HL-60 (cell line): ENCODE results near the gene ITPRIP.

Experiments
- DNase-seq, 2 experiments: peaks; one replicate each; pipeline ENCODE4 v3.0.0-alpha.2; 2010 to 2020; ENCODE audit warnings: low read depth in 1 of 2, low spot score in 1 of 2
- H3K27ac ChIP-seq: fragments of 250-450 bp; sonication (Bioruptor Pico); replicated peaks from 2 replicates; pipeline ENCODE4 v1.5.1; 2020; ENCODE audit warnings: mild to moderate bottlenecking, moderate library complexity
- H3K27me3 ChIP-seq: fragments of 250-450 bp; sonication (Bioruptor Pico); 2 replicates; pipeline ENCODE4 v1.5.1; 2021; ENCODE audit warnings: mild to moderate bottlenecking, moderate library complexity; ENCODE audit not compliant: insufficient read depth, poor library complexity, severe bottlenecking
- H3K4me3 ChIP-seq: replicated peaks from 2 replicates; pipeline ENCODE4 v1.5.1; 2011; ENCODE audit warnings: mild to moderate bottlenecking, control low read depth, low read length; ENCODE audit not compliant: insufficient read depth
- GABPA ChIP-seq: IDR thresholded peaks from 2 replicates; pipeline ENCODE4 v1.6.1; 2012; ENCODE audit warnings: low read depth
- POLR2AphosphoS5 ChIP-seq: IDR thresholded peaks from 2 replicates; pipeline ENCODE4 v1.6.1; 2012; ENCODE audit warnings: low read depth
- SPI1 ChIP-seq: IDR thresholded peaks from 2 replicates; pipeline ENCODE4 v1.6.1; 2012; ENCODE audit warnings: low read depth, mild to moderate bottlenecking, borderline replicate concordance
- TF ChIP-seq, protein P1 (sequence below): IDR thresholded peaks from 2 replicates; pipeline ENCODE4 v1.6.1; 2012; ENCODE audit warnings: low read depth; ENCODE audit not compliant: insufficient replicate concordance
- TF ChIP-seq, protein P2 (sequence below): IDR thresholded peaks from one replicate; pipeline ENCODE4 v1.5.1; 2011; ENCODE audit warnings: low read length, control low read depth, inconsistent platforms; ENCODE audit not compliant: insufficient read depth

ITPRIP gene

DNA sequence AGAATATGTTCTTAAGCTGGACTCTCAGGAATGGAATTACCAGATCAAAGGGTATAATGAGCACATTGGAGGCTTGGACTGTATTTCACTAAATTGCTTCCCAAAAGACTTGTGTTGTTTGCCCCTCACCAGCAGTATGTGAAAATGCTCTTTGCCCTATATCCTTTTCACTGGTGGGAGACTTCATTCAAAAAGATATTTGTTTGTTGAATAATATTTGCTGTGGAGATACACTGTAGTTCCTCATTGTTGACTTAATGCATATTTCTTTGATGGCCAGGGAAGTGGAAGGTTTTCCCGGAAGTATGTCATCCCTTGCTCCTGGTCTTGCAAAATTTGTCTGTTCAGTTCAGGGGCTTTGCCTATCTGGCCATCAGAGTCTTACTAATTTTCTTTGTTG lies 49.9 kb downstream of the ITPRIP start:
- Histone ChIP-seq H3K27me3 (no peaks in the 10 kb centered on the region), H3K4me3 (no peak overlapping the region), H3K27ac (no peak overlapping the region)
- DNase-seq = no peak
- no peak for TF ChIP-seq SPI1
- TF ChIP-seq GABPA = no peak
- TF ChIP-seq, protein P1, sequence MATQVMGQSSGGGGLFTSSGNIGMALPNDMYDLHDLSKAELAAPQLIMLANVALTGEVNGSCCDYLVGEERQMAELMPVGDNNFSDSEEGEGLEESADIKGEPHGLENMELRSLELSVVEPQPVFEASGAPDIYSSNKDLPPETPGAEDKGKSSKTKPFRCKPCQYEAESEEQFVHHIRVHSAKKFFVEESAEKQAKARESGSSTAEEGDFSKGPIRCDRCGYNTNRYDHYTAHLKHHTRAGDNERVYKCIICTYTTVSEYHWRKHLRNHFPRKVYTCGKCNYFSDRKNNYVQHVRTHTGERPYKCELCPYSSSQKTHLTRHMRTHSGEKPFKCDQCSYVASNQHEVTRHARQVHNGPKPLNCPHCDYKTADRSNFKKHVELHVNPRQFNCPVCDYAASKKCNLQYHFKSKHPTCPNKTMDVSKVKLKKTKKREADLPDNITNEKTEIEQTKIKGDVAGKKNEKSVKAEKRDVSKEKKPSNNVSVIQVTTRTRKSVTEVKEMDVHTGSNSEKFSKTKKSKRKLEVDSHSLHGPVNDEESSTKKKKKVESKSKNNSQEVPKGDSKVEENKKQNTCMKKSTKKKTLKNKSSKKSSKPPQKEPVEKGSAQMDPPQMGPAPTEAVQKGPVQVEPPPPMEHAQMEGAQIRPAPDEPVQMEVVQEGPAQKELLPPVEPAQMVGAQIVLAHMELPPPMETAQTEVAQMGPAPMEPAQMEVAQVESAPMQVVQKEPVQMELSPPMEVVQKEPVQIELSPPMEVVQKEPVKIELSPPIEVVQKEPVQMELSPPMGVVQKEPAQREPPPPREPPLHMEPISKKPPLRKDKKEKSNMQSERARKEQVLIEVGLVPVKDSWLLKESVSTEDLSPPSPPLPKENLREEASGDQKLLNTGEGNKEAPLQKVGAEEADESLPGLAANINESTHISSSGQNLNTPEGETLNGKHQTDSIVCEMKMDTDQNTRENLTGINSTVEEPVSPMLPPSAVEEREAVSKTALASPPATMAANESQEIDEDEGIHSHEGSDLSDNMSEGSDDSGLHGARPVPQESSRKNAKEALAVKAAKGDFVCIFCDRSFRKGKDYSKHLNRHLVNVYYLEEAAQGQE = no peak
- TF ChIP-seq, protein P2, sequence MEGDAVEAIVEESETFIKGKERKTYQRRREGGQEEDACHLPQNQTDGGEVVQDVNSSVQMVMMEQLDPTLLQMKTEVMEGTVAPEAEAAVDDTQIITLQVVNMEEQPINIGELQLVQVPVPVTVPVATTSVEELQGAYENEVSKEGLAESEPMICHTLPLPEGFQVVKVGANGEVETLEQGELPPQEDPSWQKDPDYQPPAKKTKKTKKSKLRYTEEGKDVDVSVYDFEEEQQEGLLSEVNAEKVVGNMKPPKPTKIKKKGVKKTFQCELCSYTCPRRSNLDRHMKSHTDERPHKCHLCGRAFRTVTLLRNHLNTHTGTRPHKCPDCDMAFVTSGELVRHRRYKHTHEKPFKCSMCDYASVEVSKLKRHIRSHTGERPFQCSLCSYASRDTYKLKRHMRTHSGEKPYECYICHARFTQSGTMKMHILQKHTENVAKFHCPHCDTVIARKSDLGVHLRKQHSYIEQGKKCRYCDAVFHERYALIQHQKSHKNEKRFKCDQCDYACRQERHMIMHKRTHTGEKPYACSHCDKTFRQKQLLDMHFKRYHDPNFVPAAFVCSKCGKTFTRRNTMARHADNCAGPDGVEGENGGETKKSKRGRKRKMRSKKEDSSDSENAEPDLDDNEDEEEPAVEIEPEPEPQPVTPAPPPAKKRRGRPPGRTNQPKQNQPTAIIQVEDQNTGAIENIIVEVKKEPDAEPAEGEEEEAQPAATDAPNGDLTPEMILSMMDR = no peak
- TF ChIP-seq POLR2AphosphoS5 = no peak

DNA sequence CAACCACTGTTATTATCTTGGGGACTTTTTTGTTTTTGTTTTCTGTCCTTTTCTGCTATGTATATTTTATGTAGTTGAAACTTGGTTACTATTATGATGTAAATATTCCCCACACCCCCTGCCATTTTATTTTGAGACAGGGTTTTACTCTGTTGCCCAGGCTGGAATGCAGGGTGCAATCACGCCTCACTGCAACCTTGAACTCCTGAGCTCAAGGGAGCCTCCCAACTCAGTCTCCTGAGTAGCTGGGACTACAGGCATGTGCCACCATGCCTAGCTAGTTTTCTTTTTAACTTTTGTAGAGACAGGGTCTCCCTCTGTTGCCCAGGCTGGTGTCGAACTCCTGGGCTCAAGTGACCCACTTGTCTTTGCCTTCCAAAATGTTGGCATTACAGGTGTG lies 51.3 kb downstream of the ITPRIP start:
- no peak for TF ChIP-seq GABPA
- TF ChIP-seq, protein P2 = no peak
- TF ChIP-seq, protein P1 = no peak
- TF ChIP-seq SPI1 = no peak
- TF ChIP-seq POLR2AphosphoS5 = no peak
- no peak for DNase-seq
- H3K27ac ChIP-seq = no peak overlapping the region

DNA sequence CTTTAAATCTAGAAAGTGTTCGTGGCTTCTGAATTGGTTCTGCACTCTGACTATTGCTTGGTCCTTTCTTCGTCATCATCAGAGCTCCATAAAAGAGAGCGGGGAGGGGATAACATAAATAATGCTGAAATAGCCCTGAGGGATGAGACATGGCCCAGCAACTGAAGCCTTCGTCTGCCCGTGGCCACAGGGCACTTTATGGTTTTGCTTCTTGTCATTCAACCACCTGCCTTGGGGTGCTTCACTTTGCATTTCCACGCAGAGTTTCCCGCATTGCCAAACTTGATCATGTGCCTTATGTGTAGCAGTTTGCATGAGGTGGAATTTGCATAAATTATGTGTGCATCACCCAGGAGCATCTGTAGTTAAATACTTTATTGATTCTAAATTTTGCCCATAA lies 53.4 kb downstream of the ITPRIP start:
- Histone ChIP-seq H3K4me3 (no peak overlapping the region), H3K27ac (no peak overlapping the region), H3K27me3 (no peaks in the 10 kb centered on the region)
- DNase-seq = no peak
- TF ChIP-seq GABPA (no peak), SPI1 (no peak), POLR2AphosphoS5 (no peak)
- TF ChIP-seq, protein P2 = no peak
- TF ChIP-seq, protein P1 = no peak

More for the DNA sequence above, 51.3 kb downstream of the ITPRIP start:
- H3K4me3 ChIP-seq = no peak overlapping the region
- H3K27me3 ChIP-seq = no peaks in the 10 kb centered on the region
